ENCODE measurements around the gene PTTG1.
"Not testable (repeated sequence)": the region's sequence is repeated elsewhere in the genome, so short reads cannot be mapped to it uniquely, and the experiment has no call there.

The PTTG1 gene

DNA sequence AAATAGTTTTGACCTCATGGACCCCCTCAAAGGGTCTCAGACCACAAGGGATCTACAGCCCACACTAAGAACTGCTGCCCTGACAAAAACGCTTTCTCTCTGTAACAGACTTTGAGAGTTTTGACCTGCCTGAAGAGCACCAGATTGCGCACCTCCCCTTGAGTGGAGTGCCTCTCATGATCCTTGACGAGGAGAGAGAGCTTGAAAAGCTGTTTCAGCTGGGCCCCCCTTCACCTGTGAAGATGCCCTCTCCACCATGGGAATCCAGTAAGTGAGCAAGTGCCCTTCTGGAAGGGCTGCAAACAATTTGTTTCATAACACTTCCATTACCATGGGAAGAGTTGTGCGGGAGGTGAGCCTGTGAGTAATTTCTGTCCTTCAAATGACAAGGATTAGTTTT, 6.0 kb downstream of the PTTG1 start:
- DNase-seq = no peak

DNA sequence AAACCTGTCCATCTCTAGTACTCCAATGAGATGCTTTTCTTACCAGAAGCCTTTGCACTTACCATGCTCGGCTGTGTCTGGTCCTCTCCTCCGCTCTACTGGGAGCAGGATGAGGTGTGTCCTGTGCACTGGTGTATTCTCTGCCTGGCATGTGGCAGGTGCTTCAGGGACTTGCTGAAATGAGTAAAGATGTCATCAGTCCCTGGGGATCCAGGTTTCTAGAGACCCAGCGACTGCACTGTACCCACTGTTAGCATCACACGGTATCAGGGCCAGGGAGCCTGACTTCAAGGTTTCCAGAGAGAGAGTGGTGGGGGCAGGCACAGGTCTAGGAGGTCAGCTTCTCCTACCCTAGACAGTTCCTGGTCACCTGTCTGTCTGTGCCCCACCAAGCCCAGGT, 10.5 kb downstream of the PTTG1 start:
- DNase-seq = no peak

DNA sequence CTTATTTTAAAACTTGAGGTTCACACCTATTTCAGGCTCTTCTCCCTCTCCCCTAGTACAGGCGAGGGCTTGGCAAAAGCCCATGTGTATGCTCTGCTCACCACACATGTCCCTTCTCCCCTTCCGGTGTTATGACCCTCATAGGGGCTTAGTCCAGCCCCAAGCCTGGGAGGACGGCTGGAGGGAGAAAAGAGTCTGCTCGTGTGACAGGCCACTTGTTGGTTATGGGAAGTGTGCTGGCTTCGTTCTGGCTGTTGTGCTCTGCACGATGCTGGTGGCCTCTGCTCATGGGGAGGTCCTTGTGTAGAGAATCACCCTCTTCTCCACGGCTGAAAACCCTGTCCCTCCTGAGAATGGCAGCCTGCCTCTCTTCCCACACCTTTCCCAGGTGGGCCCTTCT, 11.1 kb downstream of the PTTG1 start:
- no peak for DNase-seq

DNA sequence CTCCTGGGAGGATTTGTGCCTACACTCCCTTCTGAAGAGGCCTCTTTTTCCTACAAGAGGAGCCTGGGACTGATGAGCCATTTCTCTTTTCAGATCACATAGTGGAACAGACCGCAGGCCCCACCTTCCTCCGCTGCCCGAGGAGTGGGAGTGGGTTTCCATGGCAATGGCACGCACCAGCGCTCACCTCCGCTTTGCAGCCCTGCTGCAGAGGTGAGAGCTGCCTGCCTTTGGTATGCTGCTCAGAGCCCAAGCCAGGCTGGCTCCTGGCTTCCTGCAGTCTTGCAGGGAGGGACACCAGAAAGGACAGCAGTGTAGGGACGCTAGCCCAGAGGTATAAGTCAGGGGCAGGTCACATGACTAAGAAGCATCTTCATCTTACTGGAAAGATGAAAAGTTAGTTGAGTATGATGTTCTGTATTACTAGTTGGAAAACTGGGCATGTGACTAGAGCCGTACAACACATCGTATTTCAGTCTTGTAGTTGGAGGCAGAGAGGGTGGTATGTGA, 12.4 kb downstream of the PTTG1 start:
- DNase-seq = peak; percentile 65

DNA sequence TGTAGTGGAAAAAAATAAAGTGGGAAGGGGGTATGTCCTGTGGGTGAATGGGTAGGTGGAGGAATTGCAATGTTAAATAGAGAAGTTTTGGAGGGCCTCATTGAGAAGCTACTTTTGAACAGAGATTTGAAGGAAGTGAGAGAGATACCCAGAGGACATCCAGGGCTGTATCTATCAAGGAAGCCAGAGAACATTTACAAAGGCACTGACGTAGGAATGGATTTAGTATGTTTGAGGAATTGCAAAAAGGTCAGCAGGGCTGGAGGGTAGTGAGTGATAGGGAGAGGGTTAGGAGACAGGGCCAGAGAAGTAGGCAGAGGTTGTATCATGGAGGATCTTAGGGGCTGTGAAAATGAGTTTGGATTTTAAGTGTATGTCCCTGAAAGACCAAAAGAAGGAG, 13.9 kb downstream of the PTTG1 start:
- DNase-seq = no peak

DNA sequence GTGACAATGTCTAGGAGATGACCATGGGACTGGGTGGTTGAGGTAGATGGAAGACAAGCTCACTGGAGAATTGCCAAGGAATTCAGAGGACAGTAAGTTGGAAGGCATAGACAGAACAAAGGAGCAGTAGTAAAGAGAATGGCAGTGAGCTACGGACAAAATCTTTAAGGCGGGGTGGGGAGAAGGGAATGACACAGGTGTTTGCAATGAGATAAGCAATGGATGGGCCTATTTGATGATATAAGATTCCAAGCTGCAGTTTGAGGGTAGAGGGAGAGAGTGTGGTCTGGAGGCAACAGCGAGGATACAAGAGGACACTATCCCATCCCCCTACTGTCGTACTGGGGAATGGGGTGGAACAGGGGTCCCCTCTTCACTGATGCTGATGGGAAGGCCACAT, 14.4 kb downstream of the PTTG1 start:
- no peak for DNase-seq

DNA sequence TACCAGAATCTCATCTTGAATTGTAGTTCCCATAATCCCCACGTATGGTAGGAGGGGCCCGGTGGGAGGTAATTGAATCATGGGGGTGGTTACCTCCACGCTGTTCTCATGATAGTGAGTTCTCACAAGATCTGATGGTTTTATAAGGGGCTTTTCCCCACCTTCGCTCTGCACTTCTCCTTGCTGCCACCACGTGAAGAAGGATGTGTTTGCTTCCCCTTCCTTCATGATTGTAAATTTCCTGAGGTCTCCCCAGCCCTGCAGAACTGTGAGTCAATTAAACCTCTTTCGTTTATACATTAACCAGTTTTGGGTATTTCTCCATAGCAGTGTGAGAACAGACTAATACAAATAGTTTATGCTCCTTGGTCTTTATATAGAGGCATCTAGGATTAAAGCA, 15.0 kb downstream of the PTTG1 start:
- not testable (repeated sequence) for DNase-seq

DNA sequence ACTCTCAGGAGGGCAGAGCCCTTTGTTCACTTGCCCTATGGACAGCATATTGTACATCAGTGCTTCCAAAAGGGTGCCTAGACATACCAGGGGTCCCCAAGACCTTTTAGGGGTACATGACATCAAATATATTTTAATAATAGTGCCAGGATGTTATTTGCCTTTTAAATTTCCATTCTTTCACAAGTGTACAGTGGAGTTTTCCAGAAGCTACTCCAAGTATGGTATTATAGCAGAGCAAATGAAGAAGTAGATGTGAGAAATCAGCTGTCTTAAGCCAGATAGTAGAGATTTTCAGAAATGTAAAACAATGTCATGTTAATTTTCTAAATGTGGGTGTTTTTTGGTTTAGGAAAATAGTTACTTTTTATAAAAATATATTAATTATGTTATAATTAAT, 15.6 kb downstream of the PTTG1 start:
- no peak for DNase-seq

DNA sequence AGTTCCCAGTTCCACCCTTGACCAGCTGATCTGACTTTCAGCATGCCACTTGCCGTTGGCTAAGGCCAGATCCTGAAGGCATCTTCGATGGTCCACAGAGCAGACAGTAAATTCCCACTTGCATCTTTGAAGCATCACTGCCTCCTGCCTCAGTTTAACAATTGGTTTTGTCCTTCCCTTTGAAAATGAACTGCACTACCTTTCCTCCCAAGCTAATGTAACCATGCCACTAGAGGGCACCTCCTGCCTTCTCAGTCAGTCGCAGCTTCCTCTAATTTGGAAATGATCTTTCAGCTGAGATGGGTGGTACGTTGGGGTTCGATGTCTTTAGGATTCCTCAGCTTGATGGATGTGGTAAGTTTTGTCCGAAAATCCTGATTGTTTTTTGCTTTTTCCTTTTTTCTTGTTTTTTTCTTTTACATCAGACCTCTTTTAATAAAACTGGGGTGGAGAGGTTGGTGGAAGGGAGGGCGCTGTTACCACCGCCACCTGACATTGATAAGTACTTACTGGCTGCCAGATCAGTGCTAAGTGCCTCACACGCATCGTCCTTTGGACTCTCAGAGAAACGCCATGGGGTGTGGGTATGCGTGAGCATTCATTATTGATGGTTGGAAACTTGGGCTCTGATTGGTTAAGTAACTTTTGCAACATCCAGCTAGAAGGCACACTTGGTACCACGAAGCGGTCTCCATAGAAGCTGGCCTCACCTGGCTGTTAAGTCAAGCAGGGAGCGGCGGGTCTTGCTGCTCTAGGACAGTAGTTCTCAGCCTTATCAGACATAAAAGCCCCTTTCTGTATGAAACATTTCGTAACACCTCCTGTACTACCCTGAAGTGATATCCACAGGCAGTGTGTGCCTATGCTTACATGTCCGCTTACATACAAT, 16.9 kb downstream of the PTTG1 start:
- DNase-seq = no peak

DNA sequence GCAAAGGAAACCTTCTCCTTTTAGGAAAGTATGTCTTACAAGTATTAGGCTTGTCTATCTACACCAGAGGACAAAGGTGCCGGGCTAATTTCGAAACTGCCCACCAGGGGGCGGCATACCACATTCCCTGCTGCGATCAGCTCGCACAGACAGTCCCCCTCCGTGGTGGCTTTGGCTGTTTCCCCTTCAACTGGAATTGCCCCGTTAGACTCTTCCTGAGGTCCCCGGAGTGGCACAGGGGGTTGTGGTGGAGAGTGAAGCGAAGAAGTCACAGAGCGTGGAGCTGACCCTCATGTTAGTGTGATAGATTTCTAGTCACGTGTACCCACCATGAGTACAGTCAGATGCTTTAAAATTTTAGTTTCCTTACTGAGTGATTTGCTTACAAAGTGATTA, 17.5 kb downstream of the PTTG1 start:
- DNase-seq = peak; percentile 88

DNA sequence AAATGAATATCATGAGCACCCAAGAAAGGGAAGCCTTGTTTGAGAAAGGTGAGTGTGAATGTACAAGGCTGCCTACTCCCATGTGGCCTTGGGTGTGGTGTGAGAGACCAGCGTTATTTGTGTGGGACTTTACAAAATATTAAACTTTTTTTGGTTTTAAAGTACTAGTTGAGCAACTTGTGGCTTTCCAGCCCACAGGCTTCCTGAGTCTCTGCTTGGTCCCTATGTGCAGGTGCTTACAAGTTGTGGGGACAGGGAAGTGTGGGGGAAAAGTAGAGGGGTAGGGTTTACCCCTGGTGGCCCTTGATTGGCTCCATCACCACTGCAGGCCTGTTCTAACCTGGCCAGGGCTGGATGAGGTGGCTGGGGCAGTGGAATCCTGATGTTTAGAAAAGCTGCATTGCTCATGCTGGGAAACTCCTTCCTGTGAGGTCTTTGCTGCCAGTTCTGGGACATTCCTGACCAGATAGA, 19.7 kb downstream of the PTTG1 start:
- no peak for DNase-seq

DNA sequence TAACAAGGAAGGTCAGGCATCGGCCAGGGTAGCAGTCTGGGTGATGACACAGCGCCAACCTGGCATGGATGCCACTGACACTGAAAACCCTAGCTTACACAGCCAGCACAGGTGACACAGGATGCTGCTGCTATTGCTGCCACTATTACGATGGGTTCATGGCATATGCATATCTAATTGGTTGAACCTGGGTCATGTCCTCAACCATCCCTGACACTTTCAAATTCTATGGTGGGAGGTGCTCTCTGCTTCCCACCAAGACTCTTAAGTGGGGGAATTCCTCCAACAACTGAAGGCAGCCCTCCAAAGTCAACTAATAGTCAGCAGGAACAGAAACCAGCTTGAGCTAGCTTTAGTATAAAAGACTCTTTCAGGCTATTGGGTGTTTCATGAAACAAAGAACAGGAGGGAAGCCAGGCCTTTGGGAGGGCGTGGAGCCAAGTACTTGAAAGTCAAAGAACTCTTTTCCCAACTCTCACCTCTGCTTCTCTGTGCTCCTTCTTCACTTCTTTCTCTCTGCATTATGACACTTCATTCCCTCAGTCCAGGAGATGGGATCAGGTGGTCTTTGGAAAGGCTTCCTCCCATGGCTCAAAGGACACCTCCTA, 21.3 kb downstream of the PTTG1 start:
- DNase-seq = no peak

DNA sequence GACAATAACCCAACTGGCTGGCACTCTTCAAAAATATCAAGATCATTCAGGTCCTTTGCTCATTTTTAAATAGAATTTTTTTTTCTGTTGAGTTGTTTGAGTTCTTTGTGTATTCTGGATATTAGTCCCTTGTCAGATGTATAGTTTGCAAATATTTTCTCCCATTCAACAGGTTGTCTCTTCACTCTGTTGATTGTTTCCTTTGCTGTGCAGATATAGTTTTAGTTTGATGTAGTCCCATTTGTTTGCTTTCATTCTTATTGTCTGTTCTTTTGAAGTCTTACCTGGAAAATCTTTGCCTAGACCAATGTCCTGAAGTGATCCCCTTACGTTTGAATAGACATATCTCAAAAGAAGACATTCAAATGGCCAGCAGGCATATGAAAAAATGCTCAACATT, 22.8 kb downstream of the PTTG1 start:
- no peak for DNase-seq

DNA sequence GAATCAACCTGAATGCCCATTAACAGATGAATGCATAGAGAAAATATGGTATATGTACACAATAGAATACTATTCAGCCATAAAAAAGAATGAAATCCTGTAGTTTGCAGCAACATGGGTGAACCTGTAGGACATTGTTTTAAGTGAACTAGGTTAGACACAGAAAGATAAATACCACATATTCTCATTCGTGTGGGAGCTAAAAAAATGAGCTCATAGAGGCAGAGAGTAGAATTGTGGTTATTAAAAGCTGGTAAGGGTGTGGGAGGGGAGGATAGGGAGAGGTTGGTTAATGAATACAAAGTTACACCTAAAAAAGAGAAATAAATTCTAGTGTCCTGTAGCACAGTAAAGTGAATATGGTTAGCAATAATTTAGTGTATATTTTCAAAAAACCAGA, 23.5 kb downstream of the PTTG1 start:
- no peak for DNase-seq

DNA sequence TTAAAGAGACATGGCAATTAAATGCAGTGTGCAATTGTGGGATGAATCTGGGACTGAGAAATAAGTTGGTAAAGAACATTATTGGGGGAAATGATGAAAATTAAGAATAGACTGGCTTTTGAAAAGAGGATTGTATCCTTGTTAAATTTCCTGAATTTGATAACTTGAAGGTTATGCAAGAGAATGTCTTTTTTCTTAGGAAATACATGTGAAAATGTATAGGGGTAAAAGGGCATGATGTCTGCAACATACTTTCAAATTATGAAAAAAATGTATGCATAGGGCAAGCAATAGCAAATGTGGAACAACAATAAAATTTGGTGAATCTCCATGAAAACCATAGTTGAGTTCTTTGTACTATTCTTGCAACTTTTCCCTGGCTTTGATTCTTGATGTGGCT, 24.1 kb downstream of the PTTG1 start:
- DNase-seq = no peak

DNA sequence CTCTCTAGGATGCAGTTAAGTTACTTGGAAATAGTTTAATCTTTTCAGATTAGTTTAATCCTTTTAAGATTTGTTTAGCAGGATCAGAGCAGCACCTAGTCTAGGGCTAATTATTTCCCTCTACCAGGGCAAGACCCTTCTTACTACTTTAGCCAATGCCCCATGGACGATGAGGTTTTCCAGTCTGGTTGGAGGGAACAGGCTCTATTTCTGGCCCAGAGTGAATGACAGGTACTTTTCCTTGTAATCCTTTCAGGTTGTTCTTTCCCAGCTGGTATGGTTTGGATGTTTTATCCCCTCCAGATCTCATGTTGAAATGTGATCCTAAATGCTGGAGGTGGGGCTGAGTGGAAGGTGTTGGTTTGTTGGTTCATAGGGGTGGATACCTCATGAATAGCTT, 27.2 kb downstream of the PTTG1 start:
- no peak for DNase-seq

DNA sequence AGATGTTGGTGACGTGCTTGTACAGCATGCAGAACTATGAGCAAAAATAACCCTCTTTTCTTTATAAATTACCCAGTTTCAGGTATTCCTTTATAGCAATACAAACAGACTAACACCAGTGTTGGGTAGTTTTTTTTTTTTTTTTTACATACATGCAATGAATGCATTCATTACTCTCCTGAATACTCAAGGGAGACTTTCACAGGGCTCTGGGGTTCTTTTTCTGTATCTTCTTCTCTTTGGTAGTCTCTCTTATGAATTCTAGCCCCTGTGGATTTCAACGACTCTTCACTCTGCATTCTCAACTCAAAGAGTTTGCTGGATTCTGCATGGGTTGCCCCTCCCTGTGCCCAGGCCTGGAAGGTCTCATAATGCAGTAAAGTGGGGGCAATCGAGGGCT, 27.8 kb downstream of the PTTG1 start:
- no peak for DNase-seq

DNA sequence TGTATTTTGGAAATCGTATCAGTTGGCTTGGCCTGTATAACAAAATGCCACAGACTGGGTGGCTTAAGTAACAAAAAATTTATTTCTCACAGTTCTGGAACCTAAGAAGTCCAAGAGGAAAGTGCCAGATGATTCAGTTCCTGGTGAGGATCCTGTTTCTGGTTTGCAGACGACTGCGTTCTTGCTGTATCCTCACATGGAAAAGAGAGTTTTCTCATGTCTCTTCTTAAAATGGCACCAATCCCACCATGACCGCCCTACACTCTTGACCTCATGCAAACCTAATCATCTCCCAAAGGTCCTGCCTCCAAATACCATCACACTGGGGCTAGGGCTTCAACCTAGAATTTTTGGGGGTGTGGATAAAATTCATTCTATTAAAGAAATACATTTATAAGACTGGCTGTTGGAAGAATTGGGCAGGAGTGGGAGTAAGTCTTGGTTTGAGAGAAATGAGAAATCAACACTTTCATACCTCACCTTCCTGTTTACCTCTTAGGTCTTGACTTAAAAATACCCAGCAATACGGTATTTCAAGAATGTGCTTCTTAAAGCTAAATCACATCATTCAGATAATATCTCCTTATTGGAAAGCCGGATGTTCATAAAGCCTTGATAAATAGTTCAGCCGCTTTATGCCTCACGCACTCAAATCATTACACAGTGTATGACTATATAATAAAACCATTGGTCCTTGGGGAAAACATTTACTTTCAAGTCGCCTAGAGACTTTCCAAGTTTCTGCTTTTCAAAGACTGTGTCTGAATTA, 28.7 kb downstream of the PTTG1 start:
- no peak for DNase-seq

DNA sequence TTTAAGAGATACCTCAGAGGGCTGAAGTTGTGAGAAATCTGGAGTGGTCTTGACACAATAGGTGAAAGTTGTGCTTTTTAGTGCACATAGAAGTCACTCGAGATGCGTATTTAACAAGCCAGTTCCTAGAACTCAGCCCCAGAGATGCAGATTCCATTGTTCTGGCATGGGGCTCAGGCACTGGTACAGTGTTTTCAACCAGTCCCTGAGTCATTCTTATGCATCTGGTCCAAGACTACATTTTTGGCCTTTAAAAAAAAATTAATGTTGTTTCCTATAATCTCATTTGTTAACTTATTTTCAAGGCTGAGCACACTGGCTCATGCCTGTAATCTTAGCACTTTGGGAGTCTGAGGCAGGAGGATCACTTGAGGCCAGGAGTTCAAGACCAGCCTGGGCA, 29.6 kb downstream of the PTTG1 start:
- DNase-seq = no peak

DNA sequence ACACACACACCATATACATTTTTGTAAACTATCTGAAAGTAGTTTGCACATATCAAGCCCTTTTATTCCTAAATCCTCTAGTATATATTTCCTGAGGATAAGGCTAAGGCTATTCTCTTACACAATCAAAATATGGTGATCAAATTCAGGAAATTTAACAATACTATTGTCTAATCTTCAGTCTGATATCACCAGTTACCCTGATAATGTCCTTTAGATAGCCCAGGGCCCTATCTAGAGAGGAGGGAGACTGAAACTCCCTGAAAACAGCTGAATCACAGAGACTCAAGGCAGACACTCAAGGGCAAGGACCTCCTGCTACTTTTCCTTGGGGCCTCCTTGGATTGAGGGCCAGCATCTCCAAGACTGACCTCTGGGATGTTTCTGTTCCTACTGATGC, 30.4 kb downstream of the PTTG1 start:
- DNase-seq = no peak

DNA sequence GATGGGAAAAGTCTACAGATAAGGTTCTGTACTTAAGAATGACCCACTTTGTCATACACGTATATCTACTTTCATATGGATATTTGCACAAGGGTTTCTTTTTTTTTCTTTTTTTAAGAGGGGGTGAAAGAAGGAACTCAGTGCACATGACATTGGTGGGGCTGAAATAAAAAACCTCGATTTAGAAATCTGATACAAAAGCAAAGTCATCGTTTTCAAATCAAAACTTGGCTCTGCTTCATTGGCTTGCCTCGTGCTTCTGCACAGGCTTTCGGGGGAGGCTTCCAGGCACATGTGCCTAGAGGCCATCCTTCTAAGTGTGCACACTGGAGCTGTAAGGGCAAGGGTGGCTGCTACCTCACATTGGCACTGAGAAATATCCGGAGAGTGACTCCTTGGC, 31.1 kb downstream of the PTTG1 start:
- no peak for DNase-seq

DNA sequence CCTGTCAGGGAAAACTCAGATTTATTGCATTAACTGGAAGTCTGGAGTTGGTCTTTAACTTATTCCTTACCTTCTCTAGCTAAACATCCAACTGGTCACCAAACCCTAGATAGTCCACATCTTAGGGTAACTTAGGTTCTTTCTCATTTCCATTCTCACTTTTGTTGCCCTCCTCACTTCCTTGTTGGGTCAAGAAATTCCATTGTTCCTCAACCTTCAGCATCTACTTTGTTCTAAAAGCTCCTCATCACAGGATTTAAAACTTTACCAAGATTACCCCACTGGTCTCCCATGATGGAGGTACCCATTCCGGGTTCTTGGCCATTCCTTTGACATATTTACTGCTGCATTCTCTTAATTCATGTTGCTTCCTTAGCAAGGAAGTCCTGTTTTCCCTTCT, 32.1 kb downstream of the PTTG1 start:
- DNase-seq = no peak

DNA sequence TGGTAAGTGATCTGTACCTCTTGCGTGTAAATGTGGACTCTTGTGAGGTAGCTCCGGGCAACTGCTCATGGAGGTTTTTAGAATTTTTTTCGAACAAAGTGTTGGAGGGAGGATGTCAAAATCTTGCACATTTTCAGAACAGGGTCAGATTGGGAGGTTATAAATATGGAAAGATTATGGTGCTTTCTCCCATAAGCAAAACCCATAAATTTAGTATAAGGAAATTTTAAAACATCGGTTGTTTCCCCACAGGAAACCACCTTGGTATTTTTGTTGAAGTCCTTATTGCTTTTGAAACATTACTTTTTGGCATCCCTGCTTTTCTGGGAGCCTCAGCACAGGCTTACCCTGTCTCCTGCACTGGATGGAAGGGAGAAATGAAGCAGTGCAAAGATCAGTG, 33.9 kb downstream of the PTTG1 start:
- DNase-seq = no peak
